Limb (tissue), 2 donors: Measurements from ENCODE around the gene PCCA.
"Not testable (repeated sequence)": the region's sequence is repeated elsewhere in the genome, so short reads cannot be mapped to it uniquely, and the experiment has no call there.

Experiments
- DNase-seq, 2 donors: peaks; one replicate each; pipeline ENCODE4 v3.0.0-alpha.2; 2016; ENCODE audit errors: extremely low spot score in 2 of 2

PCCA gene

DNA sequence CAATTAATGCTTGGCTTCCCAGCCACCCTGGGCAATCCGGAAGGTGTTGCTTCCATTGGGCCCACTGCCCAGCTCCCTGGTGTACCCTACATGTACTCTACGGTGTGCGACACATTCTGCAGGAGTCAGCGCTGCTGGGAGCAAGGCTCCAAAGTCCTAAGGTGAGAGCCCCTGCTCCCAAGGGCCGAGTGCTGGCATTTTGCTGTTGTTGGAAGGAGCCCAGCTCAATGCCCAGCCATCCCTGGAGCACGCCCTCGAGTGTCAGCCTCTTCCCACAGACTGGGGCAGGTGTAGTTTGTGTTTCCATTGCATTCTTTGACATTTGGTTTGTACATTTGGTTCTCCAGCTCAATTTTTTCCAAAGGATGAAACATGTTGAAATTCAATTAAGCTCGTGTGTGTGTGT, 435.1 kb downstream of the PCCA start:
- DNase-seq = no peak

DNA sequence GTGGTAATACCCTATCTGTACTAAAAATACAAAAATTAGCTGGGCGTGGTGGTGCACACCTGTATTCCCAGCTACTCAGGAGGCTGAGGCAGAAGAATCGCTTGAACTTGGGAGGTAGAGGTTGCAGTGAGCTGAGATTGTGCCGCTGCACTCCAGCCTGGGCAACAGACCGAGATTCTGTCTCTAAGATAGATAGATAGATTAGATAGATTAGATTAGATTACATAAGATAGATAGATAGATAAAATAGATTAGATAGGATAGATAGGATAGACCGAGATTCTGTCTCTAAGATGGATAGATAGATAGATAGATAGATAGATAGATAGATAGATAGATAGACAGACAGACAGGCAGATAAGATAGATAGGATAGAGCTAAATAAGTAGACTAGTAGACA, 435.8 kb downstream of the PCCA start:
- not testable (repeated sequence) for DNase-seq

DNA sequence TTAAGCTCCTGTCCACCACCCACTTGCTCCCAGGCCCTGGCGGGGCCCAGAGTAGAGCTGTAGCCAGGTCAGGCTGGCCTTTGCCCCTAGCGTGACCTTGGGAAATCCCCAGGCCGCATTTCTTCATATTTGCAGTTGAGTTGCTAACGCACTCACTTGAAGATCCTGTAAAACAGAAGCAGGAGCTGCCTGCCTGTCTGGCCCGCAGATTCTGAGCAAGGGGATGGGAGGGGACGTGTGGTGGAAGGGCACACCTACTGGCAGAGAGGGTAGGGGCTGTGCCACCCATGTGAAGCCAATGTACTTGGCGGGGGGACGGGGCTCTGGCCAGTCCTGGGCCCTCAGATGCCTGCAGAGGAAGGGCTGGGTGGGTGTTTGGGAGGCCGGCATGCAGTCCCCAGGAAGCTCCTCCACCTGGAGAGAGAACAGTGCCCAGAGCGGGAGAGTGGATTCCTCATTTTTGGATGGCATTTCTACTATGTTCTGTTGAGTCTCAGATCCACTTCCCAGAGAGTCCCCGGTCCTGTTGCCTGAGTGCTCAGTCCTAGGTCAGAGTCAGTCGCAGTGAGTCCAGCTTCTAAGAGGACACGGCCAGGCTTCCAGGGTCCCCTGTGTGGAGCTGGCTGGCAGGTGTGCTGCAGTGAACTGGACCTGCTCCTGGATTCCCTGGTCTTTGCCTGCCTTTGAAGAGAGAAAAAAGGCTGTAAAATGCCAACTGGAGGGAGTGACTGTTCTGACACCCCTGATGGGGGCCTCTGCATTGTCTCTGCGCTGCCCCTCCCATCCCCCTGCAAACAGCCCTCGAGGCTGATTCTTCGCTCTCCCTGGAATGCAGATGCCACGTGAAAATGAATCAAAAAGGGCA, 436.8 kb downstream of the PCCA start:
- peak in 1 of 2 donors; percentile 26 for DNase-seq

DNA sequence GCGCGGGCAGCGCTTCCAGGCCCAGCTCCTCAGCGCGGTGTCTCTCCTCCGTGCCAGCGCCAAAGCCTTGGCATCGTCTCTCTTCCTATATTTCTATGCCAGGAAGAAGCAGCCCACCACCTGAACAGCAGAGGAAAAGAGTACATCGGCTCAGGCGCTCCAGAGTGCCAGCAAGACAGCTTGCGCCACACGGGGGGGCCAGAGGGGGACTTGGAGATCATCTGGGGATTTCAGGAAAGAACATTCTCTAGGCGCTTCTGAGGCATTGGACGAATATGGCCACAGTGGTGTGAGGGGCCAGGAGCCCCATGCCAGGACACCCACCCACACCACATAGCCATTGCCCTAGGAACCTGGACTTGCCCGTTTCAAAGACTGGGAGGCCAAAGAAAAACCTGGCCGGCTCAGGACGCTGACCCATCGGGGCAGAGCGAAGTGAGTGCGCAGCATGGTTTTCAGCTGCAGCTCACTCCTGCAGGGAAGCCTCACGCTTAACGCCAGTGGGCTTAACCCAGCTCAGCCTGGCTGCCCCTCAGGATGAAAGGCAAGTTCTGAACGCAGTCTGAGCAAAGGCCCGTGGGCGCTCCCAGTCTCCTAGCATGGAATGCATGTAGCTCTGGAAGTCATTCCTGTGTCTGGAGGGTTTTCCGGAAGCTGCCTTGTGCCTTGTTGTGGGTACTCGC, 437.6 kb downstream of the PCCA start:
- DNase-seq = peak in 1 of 2 donors; percentile 39

DNA sequence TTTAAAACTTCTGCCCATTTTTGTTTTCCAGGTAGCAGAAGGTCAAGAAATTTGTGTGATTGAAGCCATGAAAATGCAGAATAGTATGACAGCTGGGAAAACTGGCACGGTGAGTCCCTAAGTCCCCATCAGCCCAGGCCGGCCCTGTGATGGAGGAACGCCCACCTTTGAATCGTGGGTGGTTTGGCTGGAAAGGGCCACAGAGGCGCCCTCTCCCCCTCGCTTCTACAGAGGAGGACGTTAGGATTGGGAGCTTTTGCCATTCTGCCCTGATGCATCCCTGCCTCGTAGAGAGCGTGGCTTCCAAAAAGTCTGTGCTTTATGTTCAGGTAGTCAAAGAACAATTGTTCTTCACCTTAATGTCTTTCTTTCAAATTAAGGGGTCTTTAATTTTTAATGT, 438.8 kb downstream of the PCCA start:
- peak in 1 of 2 donors; percentile 7 for DNase-seq

DNA sequence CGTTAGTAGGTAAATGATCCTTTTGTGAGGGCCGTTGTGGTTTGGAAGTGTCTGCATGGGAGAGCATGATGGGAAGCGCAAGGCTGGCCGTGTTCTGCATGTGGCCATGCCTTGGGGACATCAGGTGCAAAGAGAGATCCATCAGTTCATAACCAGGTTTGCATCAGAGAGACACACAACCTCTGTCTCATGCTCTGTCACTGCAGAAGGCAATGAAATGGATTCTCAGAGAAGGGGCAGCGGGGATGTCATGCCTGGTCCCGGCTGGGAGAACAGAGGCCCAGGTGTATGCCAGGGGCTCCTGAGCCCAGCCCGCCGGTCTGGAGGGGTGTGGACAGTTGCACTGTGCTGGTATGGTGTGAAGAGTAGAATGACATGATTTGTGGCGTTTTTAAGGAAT, 439.5 kb downstream of the PCCA start:
- DNase-seq = peak in 1 of 2 donors; percentile 8

DNA sequence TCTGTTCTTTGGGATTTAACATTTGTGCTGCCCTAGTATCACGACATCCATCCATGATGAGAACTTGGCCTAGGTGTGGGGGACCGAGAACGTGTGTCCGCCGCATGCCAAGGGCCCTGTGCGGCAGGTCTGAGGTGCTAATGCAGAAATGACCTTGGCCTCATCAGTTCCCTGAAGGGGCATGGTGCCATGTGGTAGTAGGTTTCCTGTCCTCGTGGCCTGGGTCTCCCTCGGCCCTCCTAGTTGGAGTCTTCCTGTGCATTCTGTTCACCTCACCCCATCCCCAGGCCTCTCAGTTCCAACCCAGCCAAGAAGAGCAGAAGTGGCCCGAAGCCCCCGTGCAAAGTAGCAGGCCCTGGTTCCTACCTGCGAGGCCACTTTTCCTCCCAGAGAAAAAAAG, 439.9 kb downstream of the PCCA start:
- peak in 1 of 2 donors; percentile 10 for DNase-seq

DNA sequence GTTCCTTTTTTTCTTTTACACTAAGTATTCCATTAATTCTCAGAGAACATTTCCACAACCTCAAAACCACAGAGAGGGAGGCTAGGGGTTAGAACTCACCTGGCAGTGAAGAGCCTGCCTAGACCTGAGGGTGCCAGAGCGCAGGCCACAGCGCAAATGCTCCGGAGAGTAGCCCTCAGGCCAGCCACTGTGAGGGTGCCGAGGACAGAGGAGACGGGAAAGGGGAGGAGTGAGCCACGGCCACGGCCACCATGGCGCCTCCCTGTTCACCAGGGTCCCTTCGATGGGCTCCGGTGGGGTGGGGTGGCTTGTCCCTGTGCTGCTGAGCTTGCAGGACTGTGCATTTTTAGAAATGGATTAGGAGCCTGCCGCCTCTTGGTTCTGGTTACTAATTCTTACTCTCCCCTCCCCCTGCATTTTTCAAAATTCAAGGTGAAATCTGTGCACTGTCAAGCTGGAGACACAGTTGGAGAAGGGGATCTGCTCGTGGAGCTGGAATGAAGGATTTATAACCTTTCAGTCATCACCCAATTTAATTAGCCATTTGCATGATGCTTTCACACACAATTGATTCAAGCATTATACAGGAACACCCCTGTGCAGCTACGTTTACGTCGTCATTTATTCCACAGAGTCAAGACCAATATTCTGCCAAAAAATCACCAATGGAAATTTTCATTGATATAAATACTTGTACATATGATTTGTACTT, 440.9 kb downstream of the PCCA start:
- DNase-seq = peak in 1 of 2 donors; percentile 9

DNA sequence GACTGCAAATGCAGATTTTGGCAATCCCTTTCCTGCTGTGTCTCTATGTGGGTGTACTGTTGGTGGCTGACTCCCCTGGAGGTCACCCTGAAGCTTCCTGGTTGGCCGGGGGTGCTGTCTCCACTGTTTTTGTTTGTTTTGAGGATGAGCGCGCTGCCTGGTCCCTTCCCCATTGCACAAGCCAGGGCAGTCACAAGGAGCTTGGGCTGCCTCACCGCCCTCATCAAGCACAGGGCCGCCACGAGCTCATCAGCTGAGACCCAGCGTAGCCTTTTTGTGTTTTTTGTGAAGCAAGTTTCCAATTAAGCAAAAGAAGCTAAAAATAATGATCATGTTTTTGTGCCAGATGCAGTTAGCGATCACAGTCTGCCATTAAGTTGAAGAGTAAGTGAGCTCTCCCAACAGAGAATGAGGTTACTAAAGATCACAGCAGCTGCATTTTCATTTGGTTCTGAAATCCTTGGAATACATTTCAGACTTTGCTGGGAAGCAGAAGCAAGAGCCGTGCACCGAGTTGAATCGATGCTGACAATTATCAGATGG, 441.8 kb downstream of the PCCA start:
- peak in 1 of 2 donors; percentile 29 for DNase-seq

DNA sequence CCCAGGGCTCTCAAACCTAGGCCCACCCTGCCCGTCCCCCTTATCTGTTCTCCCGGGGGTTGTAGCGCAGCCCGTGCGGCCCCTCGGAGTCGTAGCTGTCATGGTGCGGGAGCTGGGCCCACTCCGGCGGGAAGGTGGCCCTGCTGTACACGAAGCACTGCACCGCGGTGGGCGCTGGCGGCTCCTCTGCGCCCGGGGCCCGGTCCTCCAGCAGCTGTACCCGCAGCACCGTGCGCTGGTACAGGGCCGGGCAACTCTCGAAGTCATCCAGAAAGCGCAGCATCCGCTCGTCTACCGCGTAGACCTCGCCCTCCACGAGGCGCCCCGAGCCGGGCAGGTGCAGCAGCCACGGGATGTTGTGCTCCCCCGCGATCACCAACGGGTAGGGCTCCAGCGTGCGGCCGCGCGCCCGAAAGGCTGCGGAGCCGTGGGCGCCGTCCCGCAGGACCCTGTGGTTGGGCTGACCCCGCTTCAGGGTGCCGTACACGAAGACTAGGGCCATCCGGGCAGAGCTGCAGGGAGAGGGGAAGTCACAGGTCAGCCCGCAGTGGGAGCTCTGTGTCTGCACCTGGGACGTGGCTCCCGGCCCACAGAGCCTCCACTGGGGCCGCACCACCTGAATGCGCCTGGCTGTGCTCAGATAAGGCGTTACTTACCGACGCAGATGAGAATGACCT, 443.3 kb downstream of the PCCA start:
- DNase-seq = peak in 1 of 2 donors; percentile 27

DNA sequence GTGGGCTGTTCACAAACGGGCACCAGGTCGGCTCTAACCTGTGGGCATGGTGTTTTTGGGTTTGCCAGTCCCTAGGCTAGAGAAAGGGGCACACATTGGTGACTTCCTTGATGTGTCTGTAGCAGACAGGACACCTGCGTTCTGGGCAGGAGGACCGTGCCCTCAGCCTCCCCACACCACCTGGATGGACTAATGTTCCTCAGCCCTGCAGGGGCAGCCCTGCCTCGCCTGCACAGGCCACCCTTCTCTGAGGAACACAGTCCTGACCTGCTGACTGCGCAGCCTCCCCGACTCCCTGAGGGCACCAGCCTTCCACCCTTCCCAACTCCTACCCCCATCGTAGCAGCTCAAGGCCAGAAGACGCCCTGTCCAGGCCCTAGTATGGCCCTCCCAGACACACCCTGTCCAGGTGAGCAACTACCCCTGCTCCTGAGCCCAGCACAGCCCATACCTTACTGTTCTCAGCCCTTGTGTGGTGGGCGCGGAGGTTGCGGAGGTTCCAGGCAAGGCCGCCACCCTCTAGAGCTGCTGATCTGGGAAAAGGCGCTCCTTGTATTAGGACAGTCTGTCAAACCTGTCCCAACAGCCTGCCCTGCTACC, 444.0 kb downstream of the PCCA start:
- DNase-seq = peak in 1 of 2 donors; percentile 19

DNA sequence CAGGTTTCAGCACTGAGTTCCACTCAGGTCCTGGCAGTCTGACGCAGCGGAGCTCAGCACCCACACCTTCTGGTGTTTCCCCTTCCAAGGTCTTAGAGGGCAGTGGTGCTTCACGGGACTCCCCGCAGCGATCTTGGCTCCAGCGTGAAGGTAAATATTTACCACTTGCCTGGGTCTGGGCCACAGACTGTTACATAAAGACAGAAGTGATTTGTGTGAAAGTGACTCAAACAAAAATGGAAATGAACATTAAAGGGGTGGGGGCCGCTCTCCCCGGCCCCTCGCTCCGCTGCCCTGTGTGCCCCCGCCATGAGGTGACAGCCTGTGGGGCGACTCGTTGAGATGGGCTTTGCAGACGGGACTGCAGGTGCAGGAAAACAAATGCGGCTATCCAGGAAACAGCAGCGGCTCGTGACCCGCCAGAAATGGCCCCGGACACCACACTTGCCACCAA, 444.7 kb downstream of the PCCA start:
- peak in 1 of 2 donors; percentile 24 for DNase-seq

DNA sequence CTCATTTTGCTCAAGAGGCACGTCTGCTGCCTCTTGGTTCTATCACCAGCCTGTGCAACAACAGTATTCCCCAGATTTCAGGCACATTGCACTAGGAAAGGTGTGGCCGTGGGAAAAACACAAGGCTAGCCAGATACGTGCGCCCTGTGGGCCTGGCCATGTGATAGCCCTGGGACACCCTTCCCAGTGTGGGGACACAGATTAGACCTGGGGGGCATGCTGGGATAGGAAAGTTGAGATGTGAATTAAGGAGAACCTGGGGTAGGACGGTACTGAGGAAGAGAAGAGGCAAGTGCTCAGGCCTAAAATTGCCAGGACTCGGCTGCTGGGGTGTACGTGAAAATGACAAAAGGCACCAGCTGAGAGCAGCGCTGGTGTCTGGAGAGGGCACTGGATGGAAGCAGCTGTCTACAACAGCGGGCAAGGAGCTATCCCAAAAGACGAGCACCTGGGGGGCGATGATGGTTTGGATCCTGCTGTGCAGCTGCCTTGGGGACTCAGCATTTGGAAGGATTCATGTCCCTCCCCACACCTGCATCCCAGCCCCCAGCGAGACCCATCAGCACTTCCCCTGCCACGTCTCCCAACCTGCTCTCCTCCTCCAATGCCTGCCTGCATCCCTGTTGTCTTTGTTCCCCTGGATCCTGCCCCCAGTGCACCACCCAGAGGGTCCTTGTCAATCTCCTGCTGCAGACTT, 445.4 kb downstream of the PCCA start:
- DNase-seq = peak in 1 of 2 donors; percentile 12

DNA sequence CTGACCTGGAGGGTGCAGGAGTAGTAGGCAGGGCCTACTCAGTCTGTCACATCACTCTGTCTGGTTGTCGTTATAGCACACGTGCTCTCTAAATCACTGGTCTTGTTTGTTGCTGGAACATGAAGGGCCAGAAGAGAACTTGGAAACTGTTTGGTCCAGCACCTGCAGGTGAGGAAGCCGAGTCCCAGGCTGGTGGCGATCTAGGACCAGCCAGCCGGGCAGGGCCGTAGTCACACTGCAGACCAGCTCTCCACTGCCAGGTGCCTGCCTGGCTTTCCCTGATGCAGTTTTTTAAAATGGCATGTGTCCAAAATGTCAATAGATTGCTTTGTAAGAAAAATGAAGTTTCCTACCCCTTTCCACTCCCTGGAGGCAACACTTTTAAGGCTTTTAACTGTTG, 446.0 kb downstream of the PCCA start:
- no peak for DNase-seq

DNA sequence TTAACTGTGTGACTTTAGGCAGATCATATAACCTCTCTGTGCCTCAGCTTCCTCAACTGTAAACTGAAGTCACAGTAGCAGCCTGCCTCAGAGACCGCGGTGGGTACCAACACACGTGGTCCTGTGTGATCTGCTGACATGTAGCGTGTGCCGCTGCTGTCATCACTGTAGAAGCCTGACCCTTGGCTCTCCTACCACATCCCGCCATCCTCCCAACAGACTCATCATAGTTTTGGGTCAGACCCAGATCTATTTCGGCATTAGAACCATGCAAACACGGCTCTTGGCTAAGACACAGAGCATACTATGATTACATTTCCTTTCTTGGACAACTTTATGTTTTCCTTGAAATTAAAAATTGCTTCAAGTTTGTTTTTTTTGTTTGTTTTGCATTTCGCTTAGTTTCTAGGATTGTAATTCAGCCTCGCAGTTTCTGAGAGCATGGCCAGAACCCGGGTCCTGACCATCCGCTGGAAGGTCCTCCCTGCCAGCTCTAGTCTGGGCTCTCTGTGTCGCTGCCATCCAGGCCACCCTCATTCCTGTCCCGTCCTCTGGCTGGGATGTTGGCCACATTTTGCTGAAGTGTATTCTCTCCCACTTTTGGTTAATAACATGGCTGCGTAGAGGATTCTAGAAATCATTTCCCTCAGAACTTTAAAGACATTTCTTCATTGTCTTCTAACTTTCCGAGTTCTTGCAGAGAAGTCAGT, 446.7 kb downstream of the PCCA start:
- DNase-seq = peak in 1 of 2 donors; percentile 24

DNA sequence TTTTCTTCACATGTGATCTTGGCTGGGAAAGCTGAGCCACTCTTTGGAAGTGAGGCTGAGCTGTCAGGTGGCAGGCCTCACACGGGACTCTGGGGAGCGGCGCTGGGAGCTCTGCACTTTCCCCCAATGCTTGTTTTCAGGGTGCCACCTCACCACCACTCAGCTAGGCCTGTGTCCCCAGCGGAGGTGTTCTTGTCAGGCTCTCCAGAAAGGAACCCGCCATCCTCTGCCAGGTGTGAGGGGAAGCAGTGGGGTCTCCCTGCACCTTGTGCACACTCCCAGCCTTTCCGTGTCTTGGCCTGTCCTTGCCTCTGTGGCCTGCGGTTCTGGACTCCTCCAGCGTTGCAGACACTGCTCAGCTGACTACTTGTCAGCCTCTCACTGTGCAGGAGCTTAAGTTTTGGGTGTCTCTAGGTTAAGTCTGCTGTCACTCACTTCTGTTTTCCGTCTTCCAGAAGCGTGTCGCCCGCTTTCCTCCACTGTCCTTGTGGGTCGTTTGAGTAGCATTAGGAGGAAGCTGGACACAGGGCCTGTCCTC, 447.8 kb downstream of the PCCA start:
- DNase-seq = peak in 1 of 2 donors; percentile 17

DNA sequence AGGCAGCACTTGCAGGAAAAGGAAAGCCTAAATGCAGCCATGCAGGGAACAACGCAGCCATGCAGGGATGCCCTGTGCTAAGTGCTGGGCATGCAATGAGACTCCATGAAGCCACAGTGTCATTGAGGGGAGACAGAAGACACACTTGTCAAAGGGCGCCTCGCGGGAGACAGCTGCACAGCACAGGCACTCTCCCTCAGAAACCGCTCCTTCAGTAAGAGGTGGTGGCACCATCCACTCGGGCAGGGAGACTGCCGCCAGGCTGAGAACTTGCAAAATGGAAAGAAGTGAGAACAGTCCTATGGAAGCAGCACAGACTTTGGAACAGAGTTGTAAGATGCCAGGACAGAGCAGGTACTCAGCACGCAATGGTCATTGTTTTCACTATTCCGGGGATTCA, 448.6 kb downstream of the PCCA start:
- DNase-seq = no peak

DNA sequence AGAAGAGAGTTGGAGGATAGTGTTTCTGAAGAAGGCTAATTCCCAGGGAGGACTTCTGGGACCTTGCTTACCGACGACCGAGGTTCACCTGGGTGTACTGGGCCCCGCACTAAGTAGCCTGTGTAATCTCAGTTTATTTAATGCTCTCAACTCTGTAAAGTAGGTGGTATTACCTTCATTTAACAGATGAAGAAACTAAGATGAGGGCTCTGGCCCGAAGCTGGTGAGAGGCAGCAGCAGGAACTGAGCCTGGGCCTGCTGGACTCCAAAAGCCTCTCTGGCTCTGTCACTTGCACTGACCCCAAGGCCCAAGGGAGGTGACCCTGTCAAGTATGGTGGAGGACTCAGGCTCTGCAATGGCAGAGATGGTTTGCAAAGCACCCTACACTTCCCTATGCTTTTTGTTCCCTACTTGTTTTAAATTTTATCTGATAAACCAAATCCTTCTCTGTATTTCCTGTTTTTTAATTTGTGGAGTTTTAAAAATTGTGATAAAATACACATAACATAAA, 449.1 kb downstream of the PCCA start:
- DNase-seq = no peak

DNA sequence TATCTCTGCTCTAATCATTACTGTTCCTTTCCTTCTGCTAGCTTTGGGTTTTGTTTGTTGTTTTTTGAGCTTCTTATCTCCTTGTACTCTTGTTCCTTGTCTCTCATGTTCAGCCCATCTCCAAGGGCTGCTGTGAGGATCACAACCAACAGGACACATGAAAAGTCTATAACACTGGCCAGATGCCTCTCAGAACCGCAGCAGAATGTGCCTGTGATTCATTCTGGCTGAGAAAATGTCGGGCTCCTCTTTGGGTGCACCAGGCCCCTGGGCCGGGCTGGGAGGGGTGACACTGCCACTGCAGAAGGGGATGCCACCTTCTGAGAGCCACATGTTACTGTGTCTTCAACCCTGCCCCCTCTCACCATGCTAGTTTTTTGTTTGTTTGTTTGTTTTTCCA, 451.7 kb downstream of the PCCA start:
- DNase-seq = no peak
